GM12878 (cell line): ENCODE measurements around the gene TP73. TPM values are rescaled to one million over a fixed set of nuclear protein-coding genes. Genes with fewer than 3 reads are reported as not detected.

ENCODE experiments used
- BACH1 ChIP-seq: fragments of 450-650 bp; IDR thresholded peaks from 2 replicates; pipeline ENCODE4 v1.6.1; 2017; ENCODE audit warnings: mild to moderate bottlenecking, borderline replicate concordance
- EGR1 ChIP-seq, 2 experiments: IDR thresholded peaks; 1 replicate in 1 of 2; 2 replicates in 1 of 2; pipeline ENCODE4 v1.6.1; 2011 to 2012; ENCODE audit warnings: low read depth in 2 of 2, low read length in 2 of 2, borderline replicate concordance in 1 of 2, mild to moderate bottlenecking in 1 of 2, moderate library complexity in 1 of 2
- FOS ChIP-seq: IDR thresholded peaks from 3 replicates; pipeline ENCODE4 v1.6.1; 2011; ENCODE audit warnings: borderline replicate concordance; ENCODE audit not compliant: insufficient read length; ENCODE audit errors: extremely low read depth
- TAF1 ChIP-seq: IDR thresholded peaks from 2 replicates; pipeline ENCODE4 v1.6.1; 2011; ENCODE audit warnings: mild to moderate bottlenecking, low read depth, low read length, borderline replicate concordance
- ZBTB33 ChIP-seq: fragments of 450-650 bp; IDR thresholded peaks from 2 replicates; pipeline ENCODE4 v1.6.1; 2017; ENCODE audit warnings: mild to moderate bottlenecking
- ZBTB4 ChIP-seq: fragments of 450-650 bp; formaldehyde crosslinking; IDR thresholded peaks from 2 replicates; pipeline ENCODE4 v1.4.0; 2022; ENCODE audit warnings: mild to moderate bottlenecking, moderate library complexity
- polyA plus RNA-seq, 11 experiments: library from polyadenylated mRNA; depleted of rRNA in 4 of 11; unstranded in 6 of 11; stranded (reverse) in 5 of 11; fragments of >200 nt; fragmentation: Nextera tagmentation in 4 of 11; fragmentation: Illumina TruSeq in 1 of 11; extraction: Ambion mirVana in 4 of 11; extraction: Trizol in 1 of 11; gene quantifications; 1 replicate in 1 of 11; 2 replicates in 10 of 11; pipeline versions ENCODE4 v1.2.1 to v1.2.3, GENCODE V29; 2011 to 2016; ENCODE audit warnings: inconsistent platforms in 2 of 11, missing spikeins in 2 of 11, low read depth in 1 of 11
- total RNA-seq, 4 experiments: library from RNA; depleted of rRNA in 3 of 4; stranded (reverse); fragments of >200 nt in 3 of 4; fragmentation: Illumina TruSeq in 1 of 4; extraction: Trizol in 1 of 4; gene quantifications; 2 replicates each; pipeline versions ENCODE4 v1.2.1 to v1.2.3, GENCODE V29; 2013 to 2021

TP73 gene
- total and polyA plus RNA-seq, 10 of the 15 experiments (the other 5 are each of a cell fraction or from before 2014, with no cell fraction given): 0.08 to 54.2 (median 14.9) TPM

- TF ChIP-seq EGR1 (IDR thresholded peaks at IDR 0.05; ENCODE audit: borderline replicate concordance in 1 of 2, low read depth in 2 of 2, low read length in 2 of 2) (no peak), TAF1 (no peak), BACH1 (no peak), ZBTB4 (CRISPR knock-in tag) (no peak), FOS (no peak), ZBTB33 (no peak)
- TF ChIP-seq, all 136 proteins: peak for 0
Observed at GRCh38 chr1:3640121-3640837, 12.0 kb upstream of the TP73 start (continued).
